H1 (cell line): ENCODE measurements around the gene DDOST. TPM values are rescaled to one million over a fixed set of nuclear protein-coding genes. Genes with fewer than 3 reads are reported as not detected.

Experiments used
- CTCF ChIA-PET: fragments of 300-600 bp; sonication (Branson Sonifier 250); formaldehyde crosslinking; loops from one replicate; lab custom pipeline; 2021; ENCODE audit not compliant: partially characterized antibody; lab: Charles Lee
- POLR2A ChIA-PET: fragments of 300-600 bp; sonication (Branson Sonifier 250); formaldehyde crosslinking; loops from one replicate; lab custom pipeline; 2021; ENCODE audit warnings: inconsistent platforms; ENCODE audit not compliant: partially characterized antibody; lab: Charles Lee
- DNase-seq, 2 experiments: peaks; one replicate each; pipeline versions ENCODE4 v3.0.0 to v3.0.0-alpha.2; 2010 to 2022; ENCODE audit warnings: low spot score in 2 of 2, low read depth in 1 of 2, mixed read lengths in 1 of 2
- FAIRE-seq: peaks from 2 replicates; lab custom pipeline; 2011; peaks lifted over from hg19 to GRCh38; lab: Jason Lieb, UNC
- H2AFZ ChIP-seq: 2 replicates; pipeline ENCODE4 v1.8.1; 2012; ENCODE audit warnings: low read length, inconsistent platforms
- H2AK5ac ChIP-seq: 2 replicates; pipeline ENCODE4 v1.6.1; 2013; ENCODE audit warnings: low read depth, low read length
- H2BK120ac ChIP-seq: replicated peaks from 2 replicates; pipeline ENCODE3; 2013; ENCODE audit warnings: low read depth, low read length, inconsistent platforms
- H2BK12ac ChIP-seq: 2 replicates; pipeline ENCODE4 v1.6.1; 2013; ENCODE audit warnings: low read depth, low read length
- H2BK15ac ChIP-seq: 2 replicates; pipeline ENCODE4 v1.6.1; 2013; ENCODE audit warnings: low read length
- H2BK20ac ChIP-seq: 2 replicates; pipeline ENCODE4 v1.6.1; 2013; ENCODE audit warnings: low read length
- H2BK5ac ChIP-seq: 2 replicates; pipeline ENCODE4 v1.6.1; 2013; ENCODE audit warnings: low read depth, low read length
- H3K14ac ChIP-seq: 2 replicates; pipeline ENCODE4 v1.6.1; 2013; ENCODE audit warnings: inconsistent platforms; ENCODE audit not compliant: insufficient read length
- H3K18ac ChIP-seq: 2 replicates; pipeline ENCODE4 v1.6.1; 2013; ENCODE audit warnings: low read length; ENCODE audit errors: extremely low read depth
- H3K23ac ChIP-seq: 2 replicates; pipeline ENCODE4 v1.6.1; 2013; ENCODE audit warnings: inconsistent platforms; ENCODE audit not compliant: insufficient read length
- H3K23me2 ChIP-seq: 2 replicates; pipeline ENCODE4 v1.6.1; 2013; ENCODE audit warnings: low read depth, low read length
- H3K27ac ChIP-seq: 2 replicates; pipeline ENCODE4 v1.6.1; 2011; ENCODE audit warnings: low read depth, low read length, inconsistent platforms
- H3K27me3 ChIP-seq, 4 experiments: replicated peaks in 1 of 4; 1 replicate in 1 of 4; 2 replicates in 3 of 4; pipeline versions ENCODE4 v1.6.1 to v1.8.1; 2011 to 2013; ENCODE audit warnings: low read length in 3 of 4, mild to moderate bottlenecking in 3 of 4, inconsistent platforms in 2 of 4, mixed read lengths in 2 of 4, moderate library complexity in 1 of 4; ENCODE audit not compliant: control insufficient read depth in 3 of 4, insufficient read depth in 3 of 4; ENCODE audit errors: extremely low read depth in 1 of 4
- H3K36me3 ChIP-seq, 4 experiments: 2 replicates each; pipeline versions ENCODE4 v1.6.1 to v1.8.1; 2011 to 2013; ENCODE audit warnings: mild to moderate bottlenecking in 4 of 4, low read length in 3 of 4, moderate library complexity in 2 of 4, control low read depth in 1 of 4, inconsistent platforms in 1 of 4; ENCODE audit not compliant: insufficient read depth in 4 of 4, control insufficient read depth in 2 of 4
- H3K4ac ChIP-seq: replicated peaks from 2 replicates; pipeline ENCODE3; 2013; ENCODE audit warnings: low read length, low read depth, mixed read lengths, inconsistent platforms; ENCODE audit not compliant: insufficient read length
- H3K4me1 ChIP-seq, 4 experiments: replicated peaks in 1 of 4; 1 replicate in 1 of 4; 2 replicates in 3 of 4; pipeline versions ENCODE4 v1.6.1 to v1.8.1; 2011 to 2013; ENCODE audit warnings: low read length in 3 of 4, inconsistent platforms in 2 of 4, mixed read lengths in 1 of 4; ENCODE audit not compliant: insufficient read depth in 4 of 4, control insufficient read depth in 3 of 4
- H3K4me2 ChIP-seq, 2 experiments: 2 replicates each; pipeline versions ENCODE4 v1.6.1 to v1.8.1; 2011 to 2013; ENCODE audit warnings: low read depth in 2 of 2, low read length in 2 of 2, control low read depth in 1 of 2, inconsistent platforms in 1 of 2, mild to moderate bottlenecking in 1 of 2; ENCODE audit not compliant: insufficient read depth in 1 of 2
- H3K4me3 ChIP-seq, 4 experiments: fragments of 200-600, 300-600 bp in 1 of 4; sonication (generic), shearing (Covaris generic), sonication (Bioruptor Twin) in 1 of 4; 2 replicates each; pipeline versions ENCODE4 v1.5.1 to v1.8.1; 2011 to 2016; ENCODE audit warnings: low read length in 4 of 4, low read depth in 3 of 4, control low read depth in 2 of 4, inconsistent platforms in 2 of 4, mild to moderate bottlenecking in 2 of 4, mixed read lengths in 1 of 4, moderate library complexity in 1 of 4; ENCODE audit not compliant: insufficient read depth in 2 of 4; ENCODE audit errors: extremely low read depth in 1 of 4
- H3K56ac ChIP-seq: replicated peaks from 2 replicates; pipeline ENCODE3; 2013; ENCODE audit warnings: low read depth, mild to moderate bottlenecking, mixed read lengths, low read length, inconsistent platforms; ENCODE audit not compliant: insufficient read length
- H3K79me1 ChIP-seq: 2 replicates; pipeline ENCODE4 v1.6.1; 2013; ENCODE audit warnings: low read depth, low read length, control low read depth
- H3K79me2 ChIP-seq, 2 experiments: 2 replicates each; pipeline versions ENCODE4 v1.6.1 to v1.8.1; 2012 to 2013; ENCODE audit warnings: low read length in 2 of 2, mild to moderate bottlenecking in 2 of 2, inconsistent platforms in 1 of 2; ENCODE audit not compliant: insufficient read depth in 2 of 2, control insufficient read depth in 1 of 2
- H3K9ac ChIP-seq, 4 experiments: replicated peaks in 1 of 4; 1 replicate in 1 of 4; 2 replicates in 3 of 4; pipeline versions ENCODE4 v1.6.1 to v1.8.1; 2011 to 2013; ENCODE audit warnings: low read depth in 3 of 4, low read length in 3 of 4, control low read depth in 2 of 4, mild to moderate bottlenecking in 2 of 4, moderate library complexity in 2 of 4, inconsistent platforms in 1 of 4; ENCODE audit errors: extremely low read depth in 1 of 4
- H3K9me3 ChIP-seq, 2 experiments: 2 replicates each; pipeline versions ENCODE4 v1.6.1 to v1.8.1; 2012 to 2013; ENCODE audit warnings: mild to moderate bottlenecking in 2 of 2, moderate library complexity in 2 of 2, control low read depth in 1 of 2, inconsistent platforms in 1 of 2, low read depth in 1 of 2, low read length in 1 of 2, mixed read lengths in 1 of 2; ENCODE audit not compliant: insufficient read depth in 2 of 2
- H4K20me1 ChIP-seq, 2 experiments: replicated peaks in 1 of 2; 2 replicates each; pipeline versions ENCODE3 to v1.8.1; 2011 to 2013; ENCODE audit warnings: inconsistent platforms in 2 of 2, low read length in 2 of 2, mild to moderate bottlenecking in 1 of 2; ENCODE audit not compliant: insufficient read depth in 2 of 2, control insufficient read depth in 1 of 2
- H4K5ac ChIP-seq: 2 replicates; pipeline ENCODE4 v1.6.1; 2013; ENCODE audit warnings: low read length, low read depth, mixed read lengths, inconsistent platforms; ENCODE audit not compliant: insufficient read length
- H4K8ac ChIP-seq: 2 replicates; pipeline ENCODE4 v1.8.0; 2013; ENCODE audit warnings: mild to moderate bottlenecking, moderate library complexity, low read length, inconsistent platforms; ENCODE audit not compliant: insufficient read depth; ENCODE audit errors: extremely low read depth
- H4K91ac ChIP-seq: replicated peaks from 2 replicates; pipeline ENCODE3; 2013; ENCODE audit warnings: low read length, mixed read lengths, inconsistent platforms; ENCODE audit not compliant: insufficient read length
- WGBS, 2 experiments: shearing (Covaris generic) in 1 of 2; methylation state at CpG; one replicate each; pipeline versions ENCODE4 v1.1.6 to v1.1.7; 2013 to 2015; ENCODE audit warnings: low lambda C conversion rate in 2 of 2, mixed read lengths in 2 of 2, inconsistent platforms in 1 of 2, low coverage in 1 of 2, missing lambda C conversion rate in 1 of 2; ENCODE audit not compliant: insufficient replicate concordance in 2 of 2, insufficient coverage in 1 of 2, insufficient read length in 1 of 2; ENCODE audit errors: extremely low coverage in 1 of 2, missing lambda C conversion rate in 1 of 2; 5-methylcytosine and 5-hydroxymethylcytosine counted together
- polyA plus RNA-seq, 7 experiments: library from polyadenylated mRNA; depleted of rRNA in 3 of 7; stranded (reverse) in 5 of 7; unstranded in 2 of 7; fragments of >200 nt in 5 of 7; fragments of 200-250 nt in 2 of 7; gene quantifications; 1 replicate in 5 of 7; 2 replicates in 1 of 7; 4 replicates in 1 of 7; pipeline versions ENCODE4 v1.2.1 to v1.2.3, GENCODE V29; 2011 to 2013; ENCODE audit warnings: missing spikeins in 2 of 7, mixed read lengths in 2 of 7
- total RNA-seq: library from RNA; stranded (reverse); fragmentation: NEBNext Ultra II Directional; extraction: Animal tissue kit (Norgen Biotek cat#: 25700); gene quantifications from 2 replicates; pipeline ENCODE4 v1.2.1, GENCODE V29; 2021

Gene DDOST
- total and polyA plus RNA-seq, 2 of the 8 experiments (the other 6 are each of a cell fraction or from before 2014, with no cell fraction given), result 253 to 336 TPM

GRCh38 chr1:20682571-20683236 is 21.5 kb upstream of the DDOST start:
- H4K91ac ChIP-seq, result no peak overlapping the region
- 90% methylated on average over 24 of the region's 24 CpGs; no CpG with 5 or more reads in 1 of the 2 experiments for WGBS, 2 experiments

More at GRCh38 chr1:20682571-20683236, 21.5 kb upstream of the DDOST start:
- Histone ChIP-seq H2BK5ac (no peak overlapping the region; the same call in 1 of the 2 replicates), H3K23me2 (no peaks in the 10 kb centered on the region), H3K79me2 (no peaks in the 10 kb centered on the region), H4K8ac (no peak overlapping the region), H3K56ac (no peak overlapping the region), H3K23ac (no peak overlapping the region), H3K9ac (no peak overlapping the region), H2AFZ (no peak overlapping the region), H3K36me3 (peaks cover 0 to 4% (median 0%) of the 10 kb centered on the region in 4 experiments; a peak in 1 of 8 replicates), H2BK15ac (no peak overlapping the region), H3K18ac (no peak overlapping the region), H3K27ac (no peak overlapping the region), H3K9me3 (no peaks in the 10 kb centered on the region), H3K4me3 (no peak overlapping the region), H2BK20ac (no peak overlapping the region), H2BK120ac (no peak overlapping the region), H2AK5ac (no peak overlapping the region), H4K5ac (no peak overlapping the region), H3K4me1 (no peaks in the 10 kb centered on the region; a peak in 1 of 7 replicates), H2BK12ac (no peak overlapping the region), H4K20me1 (peaks cover 0 to 2% of the 10 kb centered on the region in 2 experiments), H3K4ac (no peak overlapping the region), H3K79me1 (no peaks in the 10 kb centered on the region), H3K4me2 (no peak overlapping the region), H3K27me3 (no peaks in the 10 kb centered on the region; a peak in 1 of 7 replicates), H3K14ac (no peak overlapping the region)
- POLR2A ChIA-PET, result no interaction called here
- DNase-seq (no peak), FAIRE-seq (no peak)
- CTCF ChIA-PET, result interaction anchor here (0.6 to 2.2 kb wide), 3 partner anchors 9 to 14 kb away, joined by 4 to 6 read pairs (median 5); no protein-coding TSS in a partner anchor
